ENCODE data around the gene NRIP1.

DNA sequence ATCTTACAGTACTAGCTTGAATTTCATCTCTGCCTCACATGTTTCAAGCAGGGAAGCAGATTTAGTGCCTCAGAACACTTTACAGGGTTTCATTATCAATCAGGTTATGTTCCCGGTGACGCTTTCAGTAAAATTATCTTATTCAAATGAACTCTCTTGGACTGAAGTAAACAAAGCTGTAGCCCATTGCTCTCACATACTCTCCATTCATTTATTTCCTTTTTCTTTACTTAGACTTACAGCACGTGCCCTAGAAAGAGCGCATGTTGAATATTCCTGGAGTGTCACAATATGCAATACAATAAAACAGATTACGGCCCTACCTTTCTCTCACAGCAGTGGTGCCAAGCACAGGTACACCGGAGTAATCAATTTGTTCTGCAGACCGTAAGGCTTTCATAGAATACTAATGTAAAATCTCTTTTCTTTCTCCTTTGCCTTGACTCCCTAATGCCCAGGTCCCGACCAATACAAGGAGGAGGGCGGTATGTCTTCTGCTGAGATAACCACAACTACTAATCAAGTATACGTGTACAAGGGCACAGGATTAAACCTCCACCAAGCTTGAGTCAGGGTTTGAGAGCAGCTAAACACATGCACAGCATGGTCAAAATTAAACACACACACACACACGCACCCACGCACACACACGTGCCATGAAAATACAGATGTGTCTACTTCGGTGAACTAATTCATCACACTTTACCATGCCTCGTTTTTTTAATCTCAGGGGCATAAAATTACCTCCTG, 62.8 kb downstream of the NRIP1 start:
- TF ChIP-seq CTCF (conservative IDR thresholded peaks at IDR 0.05; ENCODE audit: low read depth, low read length) (no peak), EZH2 (IDR thresholded peaks at IDR 0.05; ENCODE audit: borderline replicate concordance, low read depth, low read length, poor library complexity, severe bottlenecking) (no peak)
